SH-SY5Y (cell line): ENCODE data around the gene SNRNP200.

Source experiments
- GATA2 ChIP-seq: IDR thresholded peaks from 2 replicates; pipeline ENCODE4 v1.6.1; 2011; ENCODE audit warnings: mild to moderate bottlenecking, low read depth, low read length
- GATA3 ChIP-seq: IDR thresholded peaks from 2 replicates; pipeline ENCODE4 v1.6.1; 2011; ENCODE audit warnings: low read depth, mild to moderate bottlenecking, low read length, moderate library complexity

SNRNP200 gene

DNA sequence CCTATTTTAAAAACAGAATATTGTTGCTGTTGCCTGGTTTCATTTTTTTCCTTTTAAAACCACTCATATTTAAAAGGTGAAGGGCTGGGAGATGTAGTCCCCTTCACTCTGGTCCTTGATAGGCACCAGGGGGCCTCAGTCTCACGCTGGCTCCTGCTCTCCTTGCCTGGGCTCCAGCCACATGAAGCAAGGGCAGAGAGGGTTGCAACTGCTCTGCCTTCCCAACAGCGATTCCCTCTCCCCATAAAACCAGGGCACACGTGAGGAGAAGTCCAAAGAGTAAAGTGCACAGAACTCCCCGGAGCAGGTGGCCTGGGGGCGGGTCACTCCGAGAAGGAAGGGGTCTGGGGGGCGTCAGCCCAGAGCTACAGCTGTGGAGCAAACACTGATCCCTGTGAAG, 52.3 kb downstream of the SNRNP200 start:
- TF ChIP-seq GATA2 (no peak), GATA3 (no peak)

DNA sequence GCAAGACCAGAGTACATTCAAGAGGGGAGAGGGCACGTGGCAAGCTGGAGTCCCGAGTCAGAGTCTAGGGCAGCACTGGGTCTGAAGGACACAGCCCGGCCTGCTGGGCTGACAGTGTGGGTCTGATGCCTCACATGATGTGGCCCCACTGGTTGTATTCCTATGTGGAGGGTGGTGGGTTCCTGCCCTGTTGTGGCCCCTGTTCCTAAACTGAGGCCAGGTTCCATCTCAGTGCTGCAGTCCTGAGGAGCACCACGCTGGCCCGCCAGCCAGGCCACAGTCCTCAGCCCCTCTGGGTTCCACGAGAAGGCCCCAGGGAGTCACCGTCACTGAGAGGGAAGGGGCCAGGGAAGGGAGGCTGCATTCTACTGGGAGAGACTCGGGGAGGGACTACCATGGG, 52.8 kb downstream of the SNRNP200 start:
- no peak for TF ChIP-seq GATA2
- TF ChIP-seq GATA3: no peak

DNA sequence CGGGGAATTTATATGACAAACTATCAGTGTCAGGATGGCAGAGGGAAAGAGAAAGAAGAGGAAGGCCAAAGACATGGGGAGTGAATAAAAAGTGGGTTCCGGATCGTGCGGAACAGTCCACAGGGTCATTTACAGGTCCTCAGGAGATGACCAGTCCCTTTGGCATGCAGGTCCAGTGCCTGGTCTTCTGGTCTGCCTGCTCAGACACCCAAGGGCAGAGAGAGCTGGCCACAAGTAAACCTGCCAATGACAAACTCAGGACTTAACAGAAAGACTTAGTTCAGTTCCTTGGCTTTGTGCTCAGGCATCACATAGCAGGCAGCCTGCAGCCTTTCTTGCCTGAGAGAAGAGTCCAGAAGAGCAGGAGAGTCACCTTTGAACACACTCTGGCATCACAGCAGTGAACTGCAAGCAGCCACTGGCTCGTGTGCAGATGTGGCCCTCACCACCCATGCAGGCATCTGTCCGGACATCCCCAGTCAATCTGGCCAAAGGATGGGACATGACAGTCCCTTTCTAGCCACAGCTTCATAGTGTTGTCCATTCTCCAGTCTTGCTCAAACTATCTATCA, 53.5 kb downstream of the SNRNP200 start:
- TF ChIP-seq GATA2 (no peak), GATA3 (no peak)

DNA sequence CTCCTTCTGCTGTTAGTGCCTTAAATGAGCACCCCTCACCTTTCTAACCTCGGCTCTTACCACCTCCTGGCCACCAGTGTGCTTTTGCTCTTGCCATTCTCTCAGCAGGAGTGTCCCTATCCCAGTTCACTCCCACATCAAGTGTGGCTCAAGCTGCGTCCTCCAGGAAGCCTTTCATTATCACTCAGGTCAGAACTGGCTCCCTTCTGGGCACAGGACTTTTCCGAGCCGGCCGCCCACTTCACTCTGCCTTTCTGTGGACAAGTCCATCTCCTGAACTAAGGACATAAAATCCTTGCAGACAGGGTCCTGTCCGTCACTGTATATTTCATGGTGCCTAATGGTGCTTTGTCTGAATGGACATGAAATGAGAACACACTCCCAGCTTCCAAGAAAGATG, 55.2 kb downstream of the SNRNP200 start:
- no peak for TF ChIP-seq GATA2
- TF ChIP-seq GATA3: no peak

DNA sequence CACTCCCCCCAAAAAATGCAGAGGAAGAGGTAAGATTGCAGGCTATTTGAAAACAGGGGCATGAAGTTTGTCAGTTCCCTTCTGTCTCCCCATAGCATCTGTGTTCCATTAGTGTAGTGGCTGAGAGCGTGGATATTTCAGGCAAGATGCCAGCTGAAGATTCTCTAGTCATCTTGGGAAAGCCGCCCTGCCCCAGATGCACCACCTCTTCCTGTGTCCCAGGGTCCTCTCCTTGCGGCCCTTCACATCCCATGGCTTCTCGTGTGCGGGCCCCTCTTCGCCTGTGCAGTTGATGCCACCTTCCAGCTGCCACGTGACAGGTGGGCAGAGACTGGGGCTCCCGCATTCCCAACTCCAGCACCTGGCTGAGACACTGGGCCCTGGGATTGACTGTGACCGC, 55.7 kb downstream of the SNRNP200 start:
- TF ChIP-seq GATA2 (no peak), GATA3 (no peak)

DNA sequence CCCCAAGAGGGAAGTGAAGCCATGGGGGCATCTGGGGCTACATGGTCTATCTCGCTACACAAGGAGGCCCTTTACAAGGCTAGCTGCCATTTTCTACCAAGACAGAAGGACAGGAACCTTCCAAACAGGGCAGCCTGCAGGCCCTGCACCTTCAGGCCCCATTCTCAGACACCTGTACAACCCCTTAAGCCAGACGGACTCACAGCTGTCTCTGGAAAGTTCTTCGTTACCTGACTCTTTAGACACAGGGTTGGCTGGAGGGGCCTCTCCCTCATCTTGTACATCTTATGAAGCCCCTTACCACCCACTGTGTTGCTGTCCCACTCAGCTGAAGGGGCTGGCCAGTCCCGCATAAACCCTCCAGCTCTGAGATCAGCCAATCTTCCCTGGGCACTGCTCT, 56.7 kb downstream of the SNRNP200 start:
- no peak for TF ChIP-seq GATA3
- no peak for TF ChIP-seq GATA2

DNA sequence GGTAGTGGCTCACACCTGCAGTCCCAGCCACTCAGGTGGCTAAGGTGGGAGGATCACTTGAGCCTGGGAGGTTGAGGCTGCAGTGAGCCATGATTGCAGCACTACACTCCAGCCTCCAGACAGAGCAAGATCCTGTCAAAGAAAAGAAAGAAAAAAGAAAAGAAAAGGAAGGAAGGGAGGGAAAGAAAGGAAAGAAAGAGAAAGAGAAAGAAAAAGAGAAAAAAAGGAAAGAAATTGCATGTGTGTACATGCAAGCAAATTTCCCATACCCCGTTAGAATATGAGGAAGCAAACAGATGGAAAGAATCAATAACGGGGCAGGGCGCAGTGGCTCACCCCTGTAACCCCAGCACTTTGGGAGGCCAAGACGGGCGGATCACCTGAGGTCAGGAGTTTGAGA, 57.5 kb downstream of the SNRNP200 start:
- TF ChIP-seq GATA3 (no peak), GATA2 (no peak)

DNA sequence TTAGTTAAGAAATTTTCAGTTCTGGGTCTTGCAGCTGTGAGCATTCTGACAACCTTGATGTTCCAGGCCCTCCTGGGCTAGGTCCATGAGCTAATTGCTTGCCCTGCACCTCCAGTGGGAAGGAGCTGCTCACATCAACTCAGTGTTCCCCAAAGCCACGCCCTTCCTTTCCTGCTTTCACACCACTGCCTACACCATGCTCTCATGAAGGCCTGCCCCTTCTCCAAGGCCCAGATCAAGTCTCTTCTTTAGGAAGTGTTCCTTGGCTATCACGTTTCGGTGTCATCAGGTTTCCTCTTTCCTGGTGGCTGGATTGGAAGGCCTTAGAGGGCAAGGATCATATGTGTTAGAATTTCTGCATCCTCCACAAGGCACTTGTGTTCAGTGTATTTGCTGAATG, 58.3 kb downstream of the SNRNP200 start:
- TF ChIP-seq GATA2 (no peak), GATA3 (no peak)

DNA sequence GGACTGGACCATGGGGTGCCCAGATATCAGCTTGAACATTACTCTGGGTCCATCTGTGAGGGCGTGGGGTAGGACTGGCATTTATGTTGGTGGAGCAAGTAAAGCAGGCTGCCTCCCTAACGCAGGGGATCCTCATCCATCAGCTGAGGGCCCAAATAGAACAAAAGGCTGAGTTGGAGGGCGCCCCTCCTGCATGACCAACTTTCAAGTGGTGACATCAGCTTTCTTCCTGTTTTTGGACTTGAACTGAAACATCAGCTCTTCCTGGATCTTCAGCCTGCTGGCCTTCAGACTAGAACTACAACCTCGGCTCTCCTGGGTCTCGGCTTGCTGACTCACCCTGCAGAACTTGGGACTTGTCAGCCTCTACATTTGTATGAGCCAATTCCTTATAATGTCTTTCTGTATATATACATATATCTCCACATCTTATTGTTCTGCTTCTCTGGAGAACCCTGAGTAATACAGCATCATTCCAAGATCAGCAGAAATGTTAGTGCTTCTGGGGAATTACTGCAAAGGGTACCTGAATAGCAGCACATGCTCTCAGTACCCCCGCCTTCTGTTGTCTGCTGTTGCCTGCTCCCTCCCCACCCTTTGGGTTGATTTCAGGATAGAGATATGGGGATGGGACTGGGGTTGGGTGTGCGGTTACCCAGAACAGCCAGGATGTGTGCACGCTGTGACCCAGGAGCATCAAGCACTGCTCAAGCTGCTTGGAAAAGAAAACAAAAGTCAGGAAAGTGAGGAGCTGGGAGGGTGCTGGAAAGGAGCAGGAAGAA, 59.5 kb downstream of the SNRNP200 start:
- TF ChIP-seq GATA2 (no peak), GATA3 (no peak)

DNA sequence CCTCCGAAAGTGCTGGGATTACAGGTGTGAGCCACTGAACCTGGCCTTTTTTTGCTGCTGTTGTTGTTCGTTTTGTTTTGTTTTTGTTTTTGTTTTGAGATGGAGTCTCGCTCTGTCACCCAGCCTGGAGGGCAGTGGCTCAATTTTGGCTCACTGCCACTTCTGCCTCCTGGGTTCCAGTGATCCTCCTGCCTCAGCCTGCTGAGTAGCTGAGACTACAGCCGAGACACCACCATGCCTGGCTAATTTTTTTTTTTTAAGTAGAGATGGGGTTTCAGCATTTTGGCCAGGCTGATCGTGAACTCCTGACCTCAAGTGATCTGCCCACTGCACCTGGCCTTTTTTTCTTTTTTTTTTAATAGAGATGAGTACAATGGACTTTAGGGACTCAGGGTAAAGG, 61.5 kb downstream of the SNRNP200 start:
- no peak for TF ChIP-seq GATA2
- TF ChIP-seq GATA3: no peak

DNA sequence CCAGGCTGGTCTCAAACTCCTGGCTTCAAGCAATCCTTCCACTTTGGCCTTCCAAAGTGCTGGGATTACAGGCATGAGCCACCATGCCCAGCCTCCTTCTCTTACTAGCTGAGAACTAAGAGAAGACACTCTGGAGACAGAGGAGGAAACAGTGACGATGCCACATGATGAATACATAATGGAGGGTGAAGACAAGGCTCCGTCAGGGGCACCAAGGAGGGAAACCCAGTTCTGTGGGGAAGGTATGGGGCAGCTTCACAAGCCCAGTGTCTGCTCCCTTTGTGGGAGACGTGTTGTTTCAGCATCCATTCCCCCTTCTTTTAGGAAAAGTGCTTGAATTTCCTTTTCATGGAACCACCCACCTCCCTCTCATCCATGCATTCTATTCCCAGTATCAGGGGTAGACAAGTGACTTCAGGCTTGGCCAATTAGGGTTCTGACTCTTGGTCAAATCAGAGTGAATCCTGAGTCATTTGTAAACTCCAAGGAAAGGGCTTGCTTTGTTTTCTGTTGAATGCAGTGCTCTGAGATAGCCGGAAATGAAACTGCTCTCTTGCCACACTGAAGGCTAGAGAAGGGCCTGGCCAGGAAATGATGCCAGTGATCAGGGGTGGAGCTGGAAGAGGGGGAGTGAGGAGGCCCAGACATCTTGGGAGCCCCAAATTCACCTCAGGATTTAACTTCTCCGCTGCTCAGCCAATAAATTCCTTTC, 63.3 kb downstream of the SNRNP200 start:
- TF ChIP-seq GATA3: no peak
- TF ChIP-seq GATA2: no peak

DNA sequence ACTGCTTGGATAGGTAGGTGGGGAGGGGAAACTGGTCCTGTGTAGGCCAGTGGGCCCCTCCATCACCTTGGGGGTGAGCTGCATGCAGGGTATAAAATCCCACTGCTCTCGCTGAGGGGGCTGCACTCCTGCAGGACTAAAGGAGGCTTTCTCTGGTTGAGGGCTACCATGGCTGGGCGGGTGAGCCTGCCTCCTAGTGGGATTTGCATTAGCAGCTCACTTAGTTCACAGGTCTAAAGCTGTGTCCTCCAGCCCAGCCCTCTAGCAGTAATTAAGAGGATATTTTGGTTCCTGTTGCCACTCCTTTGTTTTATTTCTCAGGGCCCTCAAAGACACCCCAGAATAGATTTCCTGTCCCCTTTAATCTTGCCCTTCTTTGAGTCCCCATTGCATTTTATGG, 64.1 kb downstream of the SNRNP200 start:
- TF ChIP-seq GATA3 (no peak), GATA2 (no peak)

DNA sequence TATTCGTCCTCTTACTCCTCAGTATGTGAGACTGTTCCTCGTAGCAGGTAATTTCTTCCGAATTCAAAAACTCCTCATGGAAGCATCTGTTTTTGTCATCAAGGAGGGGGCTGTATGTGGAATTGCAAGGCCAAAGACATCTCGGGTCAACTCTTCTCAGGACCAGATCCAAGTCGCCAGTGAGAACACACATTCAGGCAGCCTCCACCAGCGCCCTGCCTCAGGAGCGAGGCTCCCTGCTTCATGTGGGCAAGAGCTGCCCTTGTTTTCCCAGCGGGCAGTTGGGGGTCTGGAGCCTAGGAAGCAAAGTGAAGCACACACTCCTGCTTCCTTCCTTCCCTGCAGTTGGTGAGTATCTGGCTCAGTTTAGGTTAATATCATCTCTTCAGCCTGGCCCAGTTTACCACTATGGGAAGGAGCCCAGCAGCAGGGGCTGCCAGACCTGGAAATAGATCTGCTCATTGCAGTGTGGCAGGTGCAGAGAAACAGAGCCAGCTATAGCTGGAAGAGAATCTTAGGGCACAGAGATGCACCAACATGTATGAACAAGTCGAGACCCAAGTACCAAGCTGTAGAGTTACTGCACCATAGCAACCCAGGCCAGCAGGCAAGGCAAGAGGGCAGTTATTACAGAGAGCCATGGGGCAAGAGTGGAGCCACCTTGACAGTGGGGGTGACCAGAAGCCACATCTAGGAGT, 64.9 kb downstream of the SNRNP200 start:
- no peak for TF ChIP-seq GATA3
- TF ChIP-seq GATA2: no peak

DNA sequence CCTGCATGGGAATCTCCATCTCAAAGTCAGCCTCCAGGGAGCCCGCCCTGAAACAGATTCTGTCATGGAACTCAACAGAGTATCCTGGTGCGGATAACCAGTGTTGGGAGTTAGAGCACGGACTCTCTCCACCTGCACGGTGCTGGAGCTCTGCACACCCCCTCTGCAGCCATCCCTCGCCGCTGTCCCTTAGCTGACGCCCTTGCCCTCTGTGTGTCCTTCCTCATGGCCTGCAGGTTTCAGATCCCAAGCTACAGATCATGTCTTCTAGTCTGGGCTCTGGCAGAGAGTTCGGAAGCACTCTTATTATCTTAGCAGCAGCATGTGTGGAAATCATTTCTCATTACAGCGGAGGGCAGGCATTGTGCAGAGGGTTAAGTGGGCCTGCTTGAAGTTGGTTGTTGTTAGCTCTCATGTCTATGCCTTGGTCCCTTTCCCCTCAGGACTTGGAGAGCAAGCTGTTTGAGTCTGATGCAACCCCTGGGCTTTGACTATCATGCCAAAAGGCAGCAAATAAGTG, 65.5 kb downstream of the SNRNP200 start:
- no peak for TF ChIP-seq GATA2
- TF ChIP-seq GATA3: no peak
